RWPE2 (cell line): ENCODE measurements around the gene DDX10.

Source experiments
- ATAC-seq: fragments of 200-7000 bp; cut with Tn5 transposase; 3 replicates; pipeline ENCODE4 v1.9.1; 2021; ENCODE audit warnings: low read depth
- DNase-seq: peaks from one replicate; pipeline ENCODE4 v3.0.0-alpha.2; 2020; ENCODE audit warnings: low spot score
- H3K27ac ChIP-seq: fragments of 450-650 bp; 2 replicates; pipeline ENCODE4 v1.5.1; 2017; ENCODE audit warnings: mild to moderate bottlenecking; ENCODE audit not compliant: poor library complexity, severe bottlenecking
- H3K27me3 ChIP-seq: fragments of 250-450 bp; sonication (Bioruptor Pico); 2 replicates; pipeline ENCODE4 v1.5.1; 2021; ENCODE audit warnings: mild to moderate bottlenecking, moderate library complexity; ENCODE audit not compliant: insufficient read depth, poor library complexity, severe bottlenecking
- H3K36me3 ChIP-seq: fragments of 250-450 bp; sonication (Bioruptor Pico); 2 replicates; pipeline ENCODE4 v1.5.1; 2020; ENCODE audit warnings: low read depth, mild to moderate bottlenecking, moderate library complexity
- H3K4me1 ChIP-seq: fragments of 250-450 bp; sonication (Bioruptor Pico); 2 replicates; pipeline ENCODE4 v1.5.1; 2021; ENCODE audit warnings: mild to moderate bottlenecking, moderate library complexity; ENCODE audit not compliant: insufficient read depth, poor library complexity, severe bottlenecking
- H3K4me3 ChIP-seq: fragments of 250-450 bp; sonication (Bioruptor Pico); 2 replicates; pipeline ENCODE4 v1.5.1; 2021; ENCODE audit warnings: mild to moderate bottlenecking, moderate library complexity; ENCODE audit not compliant: severe bottlenecking
- H3K9me3 ChIP-seq: fragments of 250-450 bp; sonication (Bioruptor Pico); 2 replicates; pipeline ENCODE4 v1.5.1; 2021; ENCODE audit warnings: mild to moderate bottlenecking, moderate library complexity; ENCODE audit not compliant: severe bottlenecking
- CTCF ChIP-seq: fragments of 450-650 bp; IDR thresholded peaks from one replicate; pipeline ENCODE4 v1.5.1; 2017; ENCODE audit warnings: mild to moderate bottlenecking, moderate library complexity; ENCODE audit not compliant: poor library complexity, severe bottlenecking

Gene DDX10

GRCh38 chr11:108718466-108718865 is 53.6 kb downstream of the DDX10 start:
- H3K36me3 ChIP-seq, result peaks cover 16% of the 10 kb centered on the region
- no peaks in the 10 kb centered on the region for H3K27me3 ChIP-seq
- H3K4me3 ChIP-seq, result no peak overlapping the region
- no peaks in the 10 kb centered on the region for H3K4me1 ChIP-seq
- no peak overlapping the region for H3K27ac ChIP-seq
- no peak for TF ChIP-seq CTCF
- no peaks in the 10 kb centered on the region for H3K9me3 ChIP-seq
- ATAC-seq (no peak), DNase-seq (no peak)

GRCh38 chr11:108724974-108725689 is 60.3 kb downstream of the DDX10 start:
- Histone ChIP-seq H3K4me1 (no peaks in the 10 kb centered on the region), H3K4me3 (no peak overlapping the region), H3K27ac (no peak overlapping the region), H3K36me3 (peaks cover 9% of the 10 kb centered on the region), H3K27me3 (no peaks in the 10 kb centered on the region), H3K9me3 (no peaks in the 10 kb centered on the region)
- no peak for TF ChIP-seq CTCF
- ATAC-seq (no peak), DNase-seq (no peak)

GRCh38 chr11:108726077-108726800 is 61.4 kb downstream of the DDX10 start:
- Histone ChIP-seq H3K4me1 (no peaks in the 10 kb centered on the region), H3K4me3 (no peak overlapping the region), H3K27ac (no peak overlapping the region), H3K9me3 (no peaks in the 10 kb centered on the region), H3K36me3 (peaks cover 9% of the 10 kb centered on the region), H3K27me3 (no peaks in the 10 kb centered on the region)
- TF ChIP-seq CTCF, result no peak
- DNase-seq (no peak), ATAC-seq (no peak)

- Histone ChIP-seq H3K27ac (no peak overlapping the region), H3K9me3 (no peaks in the 10 kb centered on the region), H3K36me3 (peaks cover 9% of the 10 kb centered on the region), H3K4me1 (no peaks in the 10 kb centered on the region), H3K4me3 (no peak overlapping the region), H3K27me3 (no peaks in the 10 kb centered on the region)
- DNase-seq, result no peak
- no peak for ATAC-seq
- no peak for TF ChIP-seq CTCF
Measured at GRCh38 chr11:108727665-108728064, 62.8 kb downstream of the DDX10 start.
